ENCODE measurements around the gene VAV2.

The VAV2 gene

DNA sequence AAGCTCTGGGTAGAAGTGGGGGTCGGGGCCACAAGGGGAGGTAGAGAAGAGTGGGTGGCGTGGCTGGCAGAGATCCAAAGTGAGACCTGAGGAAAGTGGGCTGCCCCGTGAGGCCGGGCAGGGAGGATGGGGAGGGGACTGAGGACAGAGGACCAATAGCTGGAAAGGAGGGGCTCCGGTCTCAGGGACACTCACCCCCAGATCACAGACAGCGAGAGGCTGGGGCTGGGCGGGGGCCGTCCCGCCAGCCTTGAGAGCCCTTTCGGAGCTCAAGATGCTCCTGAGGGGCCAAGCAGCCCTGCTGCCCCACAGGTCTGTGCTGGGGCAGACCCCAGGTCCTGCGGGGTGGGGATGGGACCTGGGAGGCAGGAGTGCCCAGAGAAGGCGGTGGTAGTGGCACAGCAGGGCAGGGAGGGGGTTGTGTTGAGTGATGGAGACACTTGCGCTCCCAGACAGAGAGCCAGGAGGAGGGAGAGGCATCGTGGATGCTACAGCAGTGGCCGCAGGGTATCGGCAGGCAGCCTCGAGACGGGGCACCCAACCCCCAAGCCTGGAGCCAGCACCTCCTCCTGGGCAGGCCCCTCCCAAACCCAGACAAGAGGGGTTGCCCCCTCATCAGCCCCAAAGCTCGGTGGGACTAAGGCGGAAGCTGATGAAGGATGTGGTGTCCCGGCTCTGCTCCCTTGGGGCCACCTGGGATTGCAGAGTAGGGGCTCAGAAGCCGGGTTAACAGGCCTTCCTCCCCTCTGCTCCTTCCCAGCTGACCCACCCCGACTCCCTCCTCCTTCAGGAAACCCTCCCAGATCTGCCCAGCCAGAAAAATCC, 257.3 kb downstream of the VAV2 start:
- no peak for DNase-seq

DNA sequence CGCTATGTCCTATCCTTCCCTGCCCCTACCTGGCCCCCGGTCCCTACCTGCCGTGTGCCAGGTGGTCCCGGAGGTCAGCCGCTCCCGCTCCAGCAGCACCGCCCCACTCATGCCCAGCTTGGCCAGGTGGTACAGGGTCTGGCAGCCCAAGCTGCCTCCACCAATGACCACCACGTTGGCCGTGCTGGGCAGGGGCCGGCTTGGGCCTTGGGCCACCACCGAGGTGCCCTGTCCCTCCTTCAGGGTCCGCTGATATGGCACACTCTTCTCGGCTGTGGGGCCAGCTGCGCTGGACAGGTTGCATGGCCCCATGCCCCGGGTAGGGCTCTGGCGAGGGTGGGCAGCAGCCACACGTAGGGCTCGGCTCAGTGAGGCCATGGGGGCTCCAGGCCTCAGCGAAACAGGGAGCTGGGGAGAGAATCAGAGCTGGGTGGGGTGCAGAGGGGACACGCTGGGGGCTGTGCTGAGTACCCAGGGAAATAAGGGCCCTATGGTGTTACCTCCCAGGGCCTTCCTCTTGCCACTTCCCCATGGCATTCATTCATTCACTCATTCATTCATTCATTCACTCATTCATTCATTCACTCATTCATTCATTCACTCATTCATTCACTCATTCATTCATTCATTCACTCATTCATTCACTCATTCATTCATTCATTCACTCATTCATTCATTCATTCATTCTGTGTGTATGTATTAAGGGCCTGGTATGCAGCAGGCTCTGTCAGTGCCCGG, 258.2 kb downstream of the VAV2 start:
- no peak for DNase-seq

DNA sequence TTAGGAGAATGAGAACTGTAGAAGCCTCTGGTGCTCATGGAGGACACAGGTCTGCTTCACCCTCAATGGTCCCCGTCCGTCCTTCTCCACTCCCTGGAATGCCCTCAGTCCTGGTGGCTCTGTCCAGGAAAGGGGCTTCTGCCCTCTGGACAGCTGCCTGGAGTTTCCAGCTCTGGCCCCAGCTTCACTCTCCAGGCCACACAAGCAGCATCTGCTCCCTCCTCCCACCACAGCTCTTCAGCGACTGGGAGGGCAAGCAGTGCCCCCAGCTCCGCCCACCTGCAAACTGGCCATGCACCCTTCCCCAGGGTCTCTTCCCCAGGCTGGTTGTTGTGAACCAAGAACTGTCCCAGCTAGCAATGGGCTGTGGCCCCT, 258.7 kb downstream of the VAV2 start:
- DNase-seq, result no peak

DNA sequence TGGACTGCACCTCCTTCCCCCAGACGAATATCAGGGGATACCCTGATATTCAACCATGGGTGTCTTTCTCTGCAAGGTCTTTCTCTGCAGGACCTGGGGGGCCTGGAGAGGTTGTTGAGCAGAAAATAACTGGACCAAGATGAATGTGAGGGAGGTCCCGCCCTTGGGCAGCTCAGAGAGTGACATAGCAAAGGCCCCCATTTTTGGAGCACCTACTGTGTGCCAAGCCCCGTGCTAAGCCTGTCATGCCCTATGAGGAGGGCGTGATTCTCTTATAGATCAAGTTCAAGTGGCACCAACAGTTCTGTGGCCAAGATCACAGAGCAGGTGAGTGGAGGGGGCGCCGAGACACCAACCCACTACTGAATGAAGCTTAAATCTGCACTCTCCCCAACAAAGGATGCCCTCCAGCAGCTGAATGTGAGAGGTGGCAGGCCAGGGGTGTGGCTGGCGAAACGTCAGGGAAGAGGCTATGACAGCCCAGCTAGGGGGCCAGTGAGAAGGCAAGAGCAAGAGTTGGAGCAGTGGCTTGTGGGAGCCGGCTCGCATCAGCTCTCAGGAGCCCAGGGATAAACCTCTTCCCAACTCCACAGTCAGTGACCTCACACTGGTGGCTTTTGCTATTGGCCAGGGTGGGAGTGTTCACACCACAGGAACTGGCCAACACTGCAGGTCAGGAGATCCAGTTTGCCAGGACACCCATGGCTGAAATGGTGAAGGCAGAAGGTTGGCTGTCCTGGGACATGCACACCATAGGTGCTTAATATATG, 259.3 kb downstream of the VAV2 start:
- DNase-seq, result no peak

DNA sequence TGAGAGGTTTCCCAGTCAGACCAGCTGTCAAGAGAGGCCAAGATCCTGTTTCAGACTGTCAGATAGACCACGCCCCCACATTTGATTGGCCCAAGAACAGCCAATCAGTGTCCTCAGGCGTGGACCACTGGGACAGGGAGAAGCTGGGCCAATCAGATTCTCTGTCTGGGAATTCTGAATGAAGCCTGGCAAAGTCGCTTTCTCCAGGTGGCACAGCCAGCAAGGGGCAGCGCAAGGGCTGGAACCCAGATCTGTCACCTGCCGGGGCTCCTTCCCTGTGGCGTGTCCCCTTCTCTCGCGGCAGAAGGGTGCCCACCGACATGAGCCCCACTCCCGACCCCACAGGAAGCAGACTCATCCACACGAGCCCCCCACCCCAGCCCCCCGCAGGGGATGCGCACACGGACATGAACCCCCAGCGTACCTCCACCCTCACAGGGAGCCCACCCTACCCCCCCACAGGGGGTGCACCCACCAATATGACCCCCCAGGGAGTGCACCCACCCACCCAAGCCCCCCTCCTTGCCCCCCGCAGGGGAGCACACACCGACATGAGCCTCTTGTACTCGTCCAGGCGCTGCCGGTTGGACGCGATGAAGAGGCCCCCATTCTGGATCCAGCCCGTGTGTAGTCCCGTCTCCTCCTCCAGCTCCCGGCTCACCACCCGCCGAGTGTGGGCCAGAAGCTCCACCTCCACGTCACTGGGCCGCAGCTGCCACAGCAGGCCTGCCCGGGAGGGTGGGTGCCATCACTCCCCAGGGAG, 260.1 kb downstream of the VAV2 start:
- peak; percentile 12 to 74 for DNase-seq

DNA sequence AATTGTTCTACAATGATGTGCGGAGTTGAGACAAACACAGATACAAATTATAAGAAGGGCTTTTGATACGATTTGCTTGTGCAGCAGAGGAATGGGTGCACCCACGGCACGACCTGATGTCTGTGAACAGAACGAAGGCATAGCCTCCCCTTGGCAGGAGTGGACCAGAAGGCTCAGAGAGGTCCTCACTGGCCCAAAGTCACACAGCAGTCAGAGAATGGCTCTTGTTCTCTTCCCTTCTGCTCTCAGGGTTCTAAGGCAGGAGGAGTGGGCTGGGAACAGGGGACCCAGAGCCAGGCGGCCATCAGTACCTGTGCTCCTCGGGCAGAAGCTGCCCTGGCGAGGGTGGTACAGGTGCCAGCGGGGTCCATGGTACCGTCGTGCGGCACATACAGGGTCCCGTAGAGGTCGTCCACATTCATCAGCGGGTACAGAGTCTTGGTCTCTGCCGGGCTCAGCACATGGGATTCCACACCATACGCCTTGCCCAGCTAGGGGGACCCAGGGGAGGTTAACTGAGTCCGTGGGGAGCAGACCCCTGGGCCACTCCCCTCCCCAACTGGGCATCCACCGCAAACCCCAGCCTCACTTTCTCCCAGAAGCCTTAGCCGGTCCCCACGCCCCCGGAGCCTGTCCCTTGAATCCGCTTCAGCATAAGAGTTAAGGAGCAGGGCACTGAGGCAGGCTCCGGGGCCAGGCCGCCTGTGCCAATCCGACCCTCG, 261.0 kb downstream of the VAV2 start:
- no peak for DNase-seq

DNA sequence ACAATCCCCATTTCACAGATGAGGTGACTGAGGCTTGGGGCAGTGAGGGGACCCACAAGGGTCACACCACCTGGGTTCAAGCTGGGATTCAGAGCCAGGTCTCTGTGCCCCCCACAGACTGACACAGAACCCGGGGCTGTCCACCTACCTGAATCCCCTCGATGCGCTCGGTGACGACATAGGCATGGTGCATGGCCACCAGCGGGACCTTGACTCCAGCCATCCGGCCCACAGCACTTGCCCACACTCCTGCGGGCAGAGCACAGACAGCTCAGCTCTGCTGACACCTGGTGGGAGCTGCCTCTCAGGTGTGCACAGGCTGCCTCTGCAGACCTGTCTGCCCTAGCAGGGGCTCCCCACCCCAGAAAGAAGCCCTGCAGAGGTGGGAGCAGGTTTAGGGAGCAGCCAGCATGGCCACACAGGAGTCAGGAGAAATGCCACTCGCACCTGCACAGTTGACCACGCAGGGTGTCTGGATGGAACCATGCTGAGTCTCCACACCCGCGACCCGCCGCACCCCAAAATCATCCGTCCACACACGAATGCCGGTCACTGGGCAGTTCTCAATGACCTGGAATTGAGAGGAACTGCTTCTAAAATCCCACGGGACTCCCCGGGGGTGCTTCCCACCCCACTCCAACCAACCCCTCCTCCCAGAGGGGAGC, 262.4 kb downstream of the VAV2 start:
- no peak for DNase-seq

DNA sequence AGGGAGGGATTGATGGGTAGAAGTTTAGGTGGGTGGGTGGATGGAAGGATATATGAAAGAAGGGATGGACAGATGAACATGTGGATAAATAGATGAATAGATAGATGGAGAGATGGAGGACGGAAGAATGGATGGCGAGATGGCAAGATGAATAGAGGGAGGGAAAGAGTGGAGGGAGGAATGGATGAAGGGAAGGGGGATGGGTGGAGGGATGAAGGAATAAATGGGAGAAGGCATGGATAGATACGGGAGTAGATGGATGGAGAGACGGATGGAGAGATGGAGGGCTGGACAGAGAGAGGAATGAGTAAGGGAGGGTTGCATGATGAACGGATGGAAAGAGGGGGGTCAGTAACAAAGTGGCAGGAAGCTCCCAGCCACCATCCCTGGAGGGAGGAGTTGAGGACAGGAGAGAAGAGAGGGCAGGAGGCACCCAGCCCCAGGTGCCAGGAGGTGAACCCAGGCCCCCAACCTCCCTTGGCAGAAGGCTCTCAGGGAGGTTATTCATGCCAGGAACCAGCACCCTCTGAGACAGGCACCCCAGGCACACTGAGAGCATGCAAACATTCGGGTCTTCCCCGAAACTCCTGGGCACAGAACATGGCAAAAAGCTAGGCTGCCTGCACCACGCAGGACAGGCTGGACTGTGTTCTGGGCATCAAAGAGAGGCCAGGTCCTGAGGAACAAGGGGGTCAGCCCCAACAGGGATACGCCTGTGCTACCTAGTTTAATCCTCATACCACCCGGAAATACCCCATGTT, 263.1 kb downstream of the VAV2 start:
- DNase-seq, result no peak

DNA sequence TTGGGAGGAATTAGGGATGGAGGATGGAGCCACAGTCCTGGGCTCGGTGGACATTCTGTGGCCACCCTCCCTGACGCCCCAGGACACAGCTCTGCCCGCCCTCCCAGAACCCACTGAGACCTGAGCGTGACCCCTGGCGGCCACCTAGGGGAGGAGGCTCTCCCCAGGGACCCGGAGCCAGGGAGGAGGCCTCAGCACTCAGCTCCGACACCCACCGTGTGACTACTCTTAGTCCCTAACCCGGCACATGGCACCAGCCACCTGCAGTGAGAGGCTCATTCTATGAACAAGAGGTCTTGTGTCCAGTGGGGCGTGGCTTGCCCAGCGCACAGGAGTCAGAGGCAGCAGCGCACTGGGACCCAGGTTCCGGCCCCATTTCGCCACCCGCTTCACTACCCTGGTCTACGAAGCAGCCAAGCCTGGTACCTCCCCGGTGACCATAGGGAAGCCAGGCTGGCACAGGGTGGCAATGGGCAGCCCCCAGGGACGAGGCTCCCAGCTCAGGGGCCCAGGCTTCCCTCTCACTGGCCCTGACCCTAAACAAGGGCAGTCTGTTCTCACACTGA, 264.2 kb downstream of the VAV2 start:
- DNase-seq, result no peak

DNA sequence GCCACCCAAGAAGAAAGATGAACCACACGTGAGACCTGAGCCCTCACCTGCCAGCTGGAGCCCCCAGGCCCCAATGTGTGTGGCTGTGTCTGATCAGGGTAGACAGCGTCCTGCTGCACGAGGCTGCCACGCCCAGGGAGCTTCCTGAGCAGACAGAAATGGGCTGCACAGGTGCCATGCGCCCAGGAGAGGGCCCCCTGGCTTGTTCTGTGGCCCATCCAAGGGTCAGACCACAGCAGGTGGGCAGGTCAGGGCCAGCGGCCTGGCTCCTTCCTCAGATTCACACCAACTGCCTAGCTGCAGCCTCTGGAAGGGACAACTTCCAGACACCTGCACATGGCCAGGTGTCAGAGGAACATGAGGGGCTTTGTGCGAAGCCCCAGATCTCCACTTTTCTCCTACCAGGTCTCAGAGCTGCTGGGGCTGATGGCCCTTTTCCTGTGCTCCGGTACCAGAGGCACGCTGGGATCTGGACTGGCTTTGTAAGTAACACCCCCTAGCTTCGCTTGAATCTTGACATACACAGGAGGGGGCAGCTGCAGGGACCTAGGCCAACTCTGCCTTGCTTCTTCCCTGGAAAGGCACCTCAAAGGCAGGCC, 264.7 kb downstream of the VAV2 start:
- no peak for DNase-seq

DNA sequence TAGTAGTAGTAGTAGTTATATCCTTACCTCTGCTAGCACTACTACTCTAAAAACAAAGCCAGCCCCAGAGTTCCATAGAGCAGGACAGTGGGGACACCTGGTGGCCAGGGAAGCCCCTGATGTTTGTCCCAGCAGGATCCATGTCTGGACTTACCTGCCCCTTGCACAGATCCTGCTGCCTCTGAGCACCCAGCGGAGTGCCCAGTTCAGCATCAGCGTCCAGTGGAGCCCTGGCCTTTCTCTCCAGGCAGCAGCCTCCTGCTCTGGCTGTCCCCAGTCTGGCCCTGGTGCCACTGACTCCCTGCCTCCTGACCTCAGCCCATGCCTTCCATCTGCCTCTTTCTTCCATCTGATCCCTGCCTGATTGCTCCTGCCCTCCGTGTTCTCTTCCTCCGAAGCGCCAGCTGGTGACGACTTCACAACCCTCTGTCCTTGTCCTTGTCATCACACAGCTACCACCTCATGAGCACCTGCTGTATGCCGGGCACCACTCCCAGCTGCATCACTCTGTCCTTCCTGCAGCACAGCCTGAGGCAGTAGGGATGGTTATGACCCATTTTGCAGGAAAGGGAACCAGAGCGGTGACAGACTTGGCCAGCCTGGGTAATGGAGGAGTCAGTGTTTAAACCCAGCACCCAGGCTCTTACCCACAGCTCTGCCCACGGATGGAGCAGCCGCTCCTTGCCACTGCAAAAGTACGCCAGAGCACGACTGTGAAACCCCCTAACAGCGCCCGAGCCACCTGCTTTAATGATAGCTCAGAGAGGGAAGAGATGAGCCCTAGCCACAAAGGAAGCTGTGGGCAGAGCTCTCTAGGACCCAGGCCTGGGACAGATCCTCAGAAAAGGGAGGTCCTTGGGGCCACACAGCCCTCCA, 265.5 kb downstream of the VAV2 start:
- DNase-seq, result peak in 1 of 2 experiments; percentile 50

DNA sequence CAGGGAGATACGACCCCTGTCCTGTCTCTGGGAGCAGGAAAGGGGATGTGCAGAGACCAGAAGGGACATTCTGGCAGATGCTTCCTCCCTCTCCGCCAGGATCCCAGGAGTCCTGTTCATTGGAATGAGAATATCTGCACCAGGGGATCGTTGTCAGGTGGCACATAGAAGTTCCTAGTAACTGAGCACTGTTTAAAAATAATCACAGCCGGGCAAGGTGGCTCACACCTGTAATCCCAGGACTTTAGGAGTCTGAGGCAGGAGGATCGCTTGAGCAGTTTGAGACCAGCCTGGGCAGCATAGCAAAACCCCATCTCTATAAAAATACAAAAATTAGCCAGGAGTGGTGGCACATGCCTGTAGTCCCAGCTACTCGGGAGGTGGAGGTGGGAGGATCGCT, 266.2 kb downstream of the VAV2 start:
- no peak for DNase-seq

DNA sequence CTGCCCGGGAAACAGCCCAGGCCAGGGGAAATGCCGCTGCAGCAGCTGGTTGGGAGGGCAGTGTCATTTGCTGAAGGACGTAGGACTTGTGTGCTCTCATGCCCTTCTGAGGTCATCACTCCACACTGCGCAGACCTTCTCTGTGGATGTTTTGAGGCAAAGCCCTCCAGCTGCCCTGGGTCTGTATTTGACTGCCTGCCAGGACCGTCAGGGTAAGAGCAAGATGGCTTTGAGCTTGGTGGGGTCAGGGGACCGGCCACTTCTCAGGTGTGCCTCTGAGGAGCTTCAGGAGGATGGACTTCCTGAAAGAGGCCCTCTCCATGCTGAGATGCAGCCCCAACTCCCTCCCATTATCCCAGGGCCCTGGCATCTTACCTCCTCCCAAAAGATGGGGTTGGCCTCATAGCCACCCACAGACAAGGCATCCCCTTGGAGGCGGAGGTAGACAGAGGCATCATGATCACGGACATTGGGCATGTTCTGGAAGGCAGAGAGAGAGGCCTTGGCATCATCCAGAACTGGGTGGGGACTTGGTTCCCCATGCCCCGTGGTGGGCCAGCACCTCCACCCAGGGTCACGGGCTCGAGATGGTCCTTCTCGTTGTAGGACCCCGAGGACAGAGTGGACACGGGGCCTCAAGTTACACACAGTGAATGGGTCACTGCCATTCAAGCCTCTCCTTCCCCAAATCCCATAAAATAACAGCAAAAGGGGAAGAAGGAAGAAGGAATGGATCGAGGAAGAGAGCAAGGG, 273.4 kb downstream of the VAV2 start:
- DNase-seq, result no peak

DNA sequence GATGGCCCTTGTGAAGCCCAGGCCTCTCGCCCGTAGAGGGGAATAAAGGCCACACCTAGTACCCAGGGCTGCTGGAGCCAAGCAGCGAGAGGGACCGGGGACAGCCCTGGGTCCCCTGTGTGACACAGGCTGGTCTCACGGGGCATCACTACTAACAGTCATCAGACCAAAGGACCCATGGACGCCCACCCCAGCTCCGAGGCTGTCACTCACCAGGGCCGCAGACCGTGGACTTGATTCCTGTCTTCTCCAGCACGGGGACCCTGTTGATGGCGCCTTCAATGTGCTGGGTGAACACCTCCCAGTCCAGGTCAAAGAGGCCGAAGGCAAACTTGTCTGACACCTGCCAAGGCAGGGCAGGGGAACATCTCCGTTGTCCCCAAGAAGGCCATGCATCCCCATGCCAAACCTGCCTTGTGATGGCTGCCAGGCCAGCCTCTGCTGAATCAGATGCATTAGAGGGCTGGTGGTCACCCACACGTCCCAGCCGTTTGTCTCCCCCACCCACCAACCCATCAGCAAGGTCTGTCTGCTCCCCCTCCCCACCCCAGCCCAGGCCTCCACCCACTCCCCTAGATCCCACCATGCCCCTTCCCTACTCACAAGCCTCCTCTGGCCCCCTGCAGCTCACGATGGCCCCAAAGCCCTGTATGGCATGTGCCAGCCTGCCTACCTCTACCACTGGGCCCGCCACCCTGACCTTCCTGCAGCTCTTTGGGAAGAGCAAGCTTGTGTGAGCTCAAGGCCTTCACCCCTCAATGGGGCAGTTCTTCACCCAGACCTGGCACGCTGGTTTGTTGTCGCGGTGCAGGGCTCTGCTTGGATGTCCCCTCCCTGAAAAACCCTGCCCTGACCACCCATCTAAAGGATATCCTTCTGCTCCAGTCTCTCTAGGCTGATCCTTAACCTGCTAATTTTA, 274.8 kb downstream of the VAV2 start:
- no peak for DNase-seq

DNA sequence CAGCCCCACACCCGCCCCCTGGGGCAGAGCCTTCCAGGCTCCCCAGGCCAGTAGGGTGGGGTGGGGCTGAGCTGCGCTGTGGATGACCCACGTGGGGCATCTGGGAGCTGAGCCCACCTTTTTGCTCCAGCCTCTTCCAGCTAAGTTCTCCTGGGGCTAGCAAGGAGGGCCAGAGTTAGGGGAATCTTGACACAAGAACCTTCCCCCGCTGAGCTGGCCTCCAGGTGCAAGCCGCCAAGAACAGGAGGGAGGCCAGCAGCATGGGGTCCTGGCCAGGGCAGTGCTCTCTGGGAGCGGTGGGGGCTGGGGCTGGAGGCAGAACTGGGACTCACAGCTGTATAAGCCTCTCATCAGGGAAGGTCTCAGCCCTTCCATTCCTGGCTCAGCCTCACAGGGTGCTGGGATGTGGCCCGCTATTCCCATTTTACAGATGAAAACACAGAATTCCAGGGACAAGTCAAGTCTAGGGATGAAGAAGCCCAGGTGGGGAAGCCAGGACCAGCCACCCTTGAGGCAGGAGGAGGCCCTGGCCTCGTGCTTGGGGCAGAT, 275.5 kb downstream of the VAV2 start:
- no peak for DNase-seq

DNA sequence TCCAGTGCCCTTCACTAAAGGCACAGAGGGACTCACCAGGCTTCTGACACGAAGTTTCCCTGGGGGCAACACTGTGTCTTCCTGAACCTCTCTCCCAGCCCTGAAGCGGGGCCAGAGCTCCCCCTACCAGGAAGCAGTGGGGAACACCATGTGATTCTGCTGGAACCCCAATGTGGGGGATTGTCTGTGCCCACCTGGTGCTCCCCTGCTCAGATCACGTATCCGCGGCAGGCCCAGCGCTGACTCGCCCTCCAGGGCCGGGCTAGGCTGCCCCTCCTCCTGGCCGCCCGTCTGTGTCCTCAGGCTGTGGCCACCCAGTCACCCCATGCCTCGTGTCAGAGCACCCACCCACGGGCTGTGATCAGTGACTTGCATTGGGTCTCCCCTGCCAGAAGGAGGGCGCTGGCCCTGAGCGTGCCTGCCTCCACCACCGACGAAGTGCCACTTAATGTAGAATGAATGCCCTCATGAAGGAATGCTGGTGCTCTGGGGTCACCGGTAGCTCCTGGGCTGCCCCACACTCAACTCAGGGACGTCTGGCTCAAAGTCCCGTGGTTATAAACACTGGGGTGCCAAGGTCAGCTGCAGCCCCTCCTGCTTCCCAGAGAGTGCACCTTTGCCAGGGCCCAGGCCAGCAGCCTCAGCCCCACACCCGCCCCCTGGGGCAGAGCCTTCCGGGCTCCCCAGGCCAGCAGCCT, 276.1 kb downstream of the VAV2 start:
- DNase-seq, result no peak
